Retinal pigment epithelial cell (primary cell): Measurements from ENCODE around the gene CARD14.

ENCODE experiments used
- DNase-seq: peaks from one replicate; pipeline ENCODE4 v3.0.0-alpha.2; 2010; ENCODE audit warnings: low read depth
- H3K4me3 ChIP-seq: 2 replicates; pipeline ENCODE4 v1.5.1; 2011; ENCODE audit warnings: mild to moderate bottlenecking, low read length, control low read depth, moderate library complexity
- TF ChIP-seq, protein P1 (sequence below): conservative IDR thresholded peaks from 2 replicates; pipeline ENCODE4 v1.5.1; 2011; ENCODE audit warnings: low read depth, low read length, control low read depth, inconsistent platforms

CARD14 gene

DNA sequence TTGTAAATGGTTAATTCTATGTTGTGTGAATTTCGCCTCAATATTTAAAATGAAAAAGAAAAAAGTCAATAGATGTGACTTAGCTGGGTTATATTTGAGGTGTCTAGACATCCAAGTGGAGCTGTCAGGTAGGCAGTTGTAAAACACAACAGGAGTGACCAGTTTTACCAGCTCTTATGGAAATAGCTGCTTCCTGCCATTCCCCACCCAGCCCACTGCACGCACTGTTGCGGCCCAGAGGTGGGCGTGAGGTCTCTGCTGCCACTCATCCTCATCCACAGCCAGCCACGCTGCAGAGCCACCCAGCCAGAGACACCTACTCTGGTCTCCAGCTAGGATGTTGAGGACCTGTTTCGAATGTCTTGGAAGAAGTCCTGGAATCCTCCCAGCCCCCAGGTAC is 3.4 kb upstream of the CARD14 start:
- TF ChIP-seq, protein P1, sequence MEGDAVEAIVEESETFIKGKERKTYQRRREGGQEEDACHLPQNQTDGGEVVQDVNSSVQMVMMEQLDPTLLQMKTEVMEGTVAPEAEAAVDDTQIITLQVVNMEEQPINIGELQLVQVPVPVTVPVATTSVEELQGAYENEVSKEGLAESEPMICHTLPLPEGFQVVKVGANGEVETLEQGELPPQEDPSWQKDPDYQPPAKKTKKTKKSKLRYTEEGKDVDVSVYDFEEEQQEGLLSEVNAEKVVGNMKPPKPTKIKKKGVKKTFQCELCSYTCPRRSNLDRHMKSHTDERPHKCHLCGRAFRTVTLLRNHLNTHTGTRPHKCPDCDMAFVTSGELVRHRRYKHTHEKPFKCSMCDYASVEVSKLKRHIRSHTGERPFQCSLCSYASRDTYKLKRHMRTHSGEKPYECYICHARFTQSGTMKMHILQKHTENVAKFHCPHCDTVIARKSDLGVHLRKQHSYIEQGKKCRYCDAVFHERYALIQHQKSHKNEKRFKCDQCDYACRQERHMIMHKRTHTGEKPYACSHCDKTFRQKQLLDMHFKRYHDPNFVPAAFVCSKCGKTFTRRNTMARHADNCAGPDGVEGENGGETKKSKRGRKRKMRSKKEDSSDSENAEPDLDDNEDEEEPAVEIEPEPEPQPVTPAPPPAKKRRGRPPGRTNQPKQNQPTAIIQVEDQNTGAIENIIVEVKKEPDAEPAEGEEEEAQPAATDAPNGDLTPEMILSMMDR = no peak
- DNase-seq = no peak
- H3K4me3 ChIP-seq = no peak overlapping the region

DNA sequence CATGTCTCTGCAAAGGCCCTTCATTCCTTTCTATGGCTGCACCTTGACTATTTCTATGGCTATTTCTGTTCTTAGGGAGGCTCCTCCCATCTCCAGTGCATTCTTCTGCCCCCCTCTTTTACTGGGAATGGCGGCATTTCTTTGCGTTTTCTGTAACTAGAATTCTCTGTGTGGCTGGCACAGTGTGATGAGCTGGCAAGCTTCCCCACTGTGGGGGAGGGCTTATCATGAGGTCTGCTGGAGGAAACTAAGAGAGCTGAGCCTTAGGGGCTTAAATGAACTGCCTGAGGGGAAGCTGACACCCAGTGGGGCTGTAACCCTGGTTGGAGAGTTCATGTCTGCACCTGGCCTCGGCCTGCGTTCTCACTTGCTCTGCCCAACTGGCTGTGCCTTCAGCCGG is 1.5 kb upstream of the CARD14 start:
- DNase-seq = peak; percentile 62
- no peak overlapping the region for H3K4me3 ChIP-seq
- TF ChIP-seq, protein P1 = no peak

GRCh38 chr17:80169107-80169506 is 723 bp upstream of the CARD14 start:
- TF ChIP-seq, protein P1 = no peak
- no peak for DNase-seq
- H3K4me3 ChIP-seq = no peak overlapping the region

DNA sequence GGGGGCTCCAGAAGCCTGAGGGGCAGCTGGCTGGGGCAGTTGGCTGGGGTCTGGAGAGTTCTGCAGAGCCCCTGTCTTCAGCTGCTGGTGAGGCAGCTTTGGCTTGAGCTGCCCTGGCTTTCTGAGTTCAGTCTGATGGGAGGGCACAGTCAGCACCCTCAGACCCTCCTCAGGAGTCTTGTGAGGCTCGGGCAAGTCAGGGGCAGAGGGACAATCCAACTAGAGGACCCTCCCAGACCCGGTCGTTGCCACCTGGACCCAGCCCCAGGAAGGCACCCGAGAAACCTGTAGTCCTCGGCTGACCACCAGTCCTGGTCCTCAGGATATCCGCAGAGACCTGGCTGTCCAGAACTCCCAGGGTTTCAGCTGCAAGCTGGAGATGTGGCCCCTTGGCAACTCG is 1.9 kb downstream of the CARD14 start:
- TF ChIP-seq, protein P1 = no peak
- no peak for DNase-seq

GRCh38 chr17:80173126-80173525 is 3.3 kb downstream of the CARD14 start:
- no peak overlapping the region for H3K4me3 ChIP-seq
- TF ChIP-seq, protein P1 = no peak
- no peak for DNase-seq

More for the DNA sequence above, 1.9 kb downstream of the CARD14 start:
- no peak overlapping the region for H3K4me3 ChIP-seq

GRCh38 chr17:80173916-80174315 is 4.1 kb downstream of the CARD14 start:
- no peak overlapping the region for H3K4me3 ChIP-seq
- TF ChIP-seq, protein P1 = no peak
- no peak for DNase-seq

- no peak for DNase-seq
- H3K4me3 ChIP-seq = no peak overlapping the region
- TF ChIP-seq, protein P1 = no peak
Measured at GRCh38 chr17:80176757-80177156, 6.9 kb downstream of the CARD14 start.
